Gastrocnemius medialis (tissue), 4 donors: Measurements from ENCODE around the gene PTCH2.

Source experiments
- CTCF ChIP-seq, 5 experiments: fragments of 450-650 bp in 3 of 5; fragments of 200-600 bp in 2 of 5; sonication (generic) in 2 of 5; IDR thresholded peaks in 4 of 5; conservative IDR thresholded peaks in 1 of 5; 1 replicate in 4 of 5; 2 replicates in 1 of 5; pipeline ENCODE4 v1.5.1; 2016 to 2019; ENCODE audit warnings: antibody characterized with exemption in 5 of 5, mild to moderate bottlenecking in 3 of 5, moderate library complexity in 3 of 5
- POLR2A ChIP-seq, 2 donors: fragments of 450-650 bp; IDR thresholded peaks; one replicate each; pipeline ENCODE4 v1.6.1; 2017; ENCODE audit warnings: antibody characterized with exemption in 2 of 2, mild to moderate bottlenecking in 2 of 2, moderate library complexity in 2 of 2

- TF ChIP-seq CTCF (IDR thresholded peaks at IDR 0.05 in 4 of 5, conservative IDR thresholded peaks at IDR 0.05 in 1 of 5) = no peak
- no peak for TF ChIP-seq POLR2A (IDR thresholded peaks at IDR 0.05)
Measured at GRCh38 chr1:44783697-44784093, 59.4 kb downstream of the PTCH2 start.
